SK-N-SH (cell line): ENCODE data around the gene TNRC6B. TPM values are rescaled to one million over a fixed set of nuclear protein-coding genes. Genes with fewer than 3 reads are reported as not detected.

ENCODE experiments used
- CTCF ChIA-PET: fragments of 300-600, 350-600 bp; formaldehyde crosslinking; extraction: SDS; loops from one replicate; lab custom pipeline; 2021; lab: Yijun Ruan, JAX
- POLR2A ChIA-PET: fragments of 350-600 bp; sonication (Branson Sonifier 250); formaldehyde crosslinking; extraction: SDS; loops from one replicate; lab custom pipeline; 2020; ENCODE audit warnings: antibody characterized with exemption, inconsistent platforms; lab: Yijun Ruan, JAX
- DNase-seq: peaks from one replicate; pipeline ENCODE4 v3.0.0; 2012
- H2AFZ ChIP-seq: fragments of 200-600 bp; sonication (generic); 2 replicates; pipeline ENCODE4 v1.8.1; 2016; ENCODE audit warnings: antibody characterized with exemption, mild to moderate bottlenecking, low read depth
- H3F3A ChIP-seq: fragments of 200-600 bp; sonication (generic); replicated peaks from 2 replicates; pipeline ENCODE3; 2016; ENCODE audit warnings: antibody characterized with exemption, mild to moderate bottlenecking; ENCODE audit not compliant: insufficient read depth
- H3K27ac ChIP-seq, 2 experiments: fragments of 200-500 bp in 1 of 2; fragments of 200-600 bp in 1 of 2; sonication (Bioruptor generic) in 1 of 2; sonication (generic), shearing (Covaris generic) in 1 of 2; 2 replicates each; pipeline versions ENCODE4 v1.5.1 to v1.6.1; 2014 to 2016; ENCODE audit warnings: low read depth in 2 of 2, inconsistent platforms in 1 of 2, low read length in 1 of 2, mild to moderate bottlenecking in 1 of 2, mixed read lengths in 1 of 2
- H3K27me3 ChIP-seq: fragments of 200-600 bp; sonication (generic), shearing (Covaris generic); 2 replicates; pipeline ENCODE4 v1.6.1; 2016; ENCODE audit warnings: mixed run types; ENCODE audit not compliant: insufficient read depth
- H3K36me3 ChIP-seq, 2 experiments: fragments of 200-500 bp in 1 of 2; fragments of 200-600 bp in 1 of 2; sonication (Bioruptor generic) in 1 of 2; sonication (generic) in 1 of 2; replicated peaks in 1 of 2; 2 replicates each; pipeline versions ENCODE3 to v1.5.1; 2014 to 2016; ENCODE audit warnings: low read length in 1 of 2, mild to moderate bottlenecking in 1 of 2; ENCODE audit not compliant: insufficient read depth in 2 of 2, control insufficient read depth in 1 of 2
- H3K4me1 ChIP-seq, 2 experiments: fragments of 200-500 bp in 1 of 2; fragments of 200-600 bp in 1 of 2; sonication (Bioruptor generic) in 1 of 2; sonication (generic), shearing (Covaris generic) in 1 of 2; 2 replicates each; pipeline versions ENCODE4 v1.5.1 to v1.6.1; 2014 to 2016; ENCODE audit warnings: low read depth in 1 of 2, low read length in 1 of 2, mixed run types in 1 of 2; ENCODE audit not compliant: insufficient read depth in 2 of 2, control insufficient read depth in 1 of 2
- H3K4me2 ChIP-seq: fragments of 200-600 bp; sonication (generic), shearing (Covaris generic); 2 replicates; pipeline ENCODE4 v1.6.1; 2017; ENCODE audit warnings: mixed run types
- H3K4me3 ChIP-seq, 2 experiments: fragments of 200-500 bp in 1 of 2; fragments of 200-600 bp in 1 of 2; sonication (Bioruptor generic) in 1 of 2; sonication (generic), shearing (Covaris generic) in 1 of 2; 2 replicates each; pipeline versions ENCODE4 v1.5.1 to v1.8.1; 2014 to 2016; ENCODE audit warnings: low read depth in 2 of 2, inconsistent platforms in 1 of 2, low read length in 1 of 2, mild to moderate bottlenecking in 1 of 2, mixed read lengths in 1 of 2, moderate library complexity in 1 of 2
- H3K79me2 ChIP-seq: fragments of 200-600 bp; sonication (generic); 2 replicates; pipeline ENCODE4 v1.8.1; 2017; ENCODE audit warnings: mild to moderate bottlenecking; ENCODE audit not compliant: insufficient read depth
- H3K9ac ChIP-seq: fragments of 200-600 bp; sonication (generic); 2 replicates; pipeline ENCODE4 v1.6.1; 2017; ENCODE audit warnings: mixed run types
- H3K9me2 ChIP-seq: fragments of 200-600 bp; sonication (generic); 2 replicates; pipeline ENCODE4 v1.6.1; 2017; ENCODE audit warnings: mixed run types
- H3K9me3 ChIP-seq: fragments of 200-600 bp; sonication (generic); 2 replicates; pipeline ENCODE4 v1.6.1; 2017; ENCODE audit warnings: mixed run types, mild to moderate bottlenecking, moderate library complexity
- H4K20me1 ChIP-seq: fragments of 200-600 bp; sonication (generic); 2 replicates; pipeline ENCODE4 v1.6.1; 2017; ENCODE audit warnings: mild to moderate bottlenecking, mixed run types; ENCODE audit not compliant: insufficient read depth
- CHD2 ChIP-seq: fragments of 150-350 bp; IDR thresholded peaks from 2 replicates; pipeline ENCODE4 v1.6.1; 2018; ENCODE audit warnings: low read length; ENCODE audit not compliant: partially characterized antibody
- CTCF ChIP-seq: fragments of 200-600 bp; sonication (generic); IDR thresholded peaks from 2 replicates; pipeline ENCODE4 v1.6.1; 2017; ENCODE audit warnings: antibody characterized with exemption, mild to moderate bottlenecking, moderate library complexity
- EP300 ChIP-seq, 2 experiments: IDR thresholded peaks; 2 replicates each; pipeline versions ENCODE4 v1.4.0 to v1.6.1; 2012; ENCODE audit warnings: borderline replicate concordance in 1 of 2, low read depth in 1 of 2, low read length in 1 of 2
- FOSL2 ChIP-seq: IDR thresholded peaks from 2 replicates; pipeline ENCODE4 v1.4.0; 2012; ENCODE audit warnings: low read depth, mild to moderate bottlenecking, moderate library complexity, borderline replicate concordance
- FOXM1 ChIP-seq: IDR thresholded peaks from 2 replicates; pipeline ENCODE4 v1.4.0; 2012; ENCODE audit warnings: low read depth, mild to moderate bottlenecking
- GABPA ChIP-seq: IDR thresholded peaks from 2 replicates; pipeline ENCODE4 v1.4.0; 2012; ENCODE audit warnings: low read depth, mild to moderate bottlenecking
- GATA2 ChIP-seq: sonication (generic); formaldehyde crosslinking; IDR thresholded peaks from 2 replicates; pipeline ENCODE4 v1.5.0; 2020; ENCODE audit warnings: mild to moderate bottlenecking, missing genetic modification reagents
- IRF3 ChIP-seq: fragments of 150-350 bp; IDR thresholded peaks from 2 replicates; pipeline ENCODE4 v1.6.1; 2016; ENCODE audit warnings: mild to moderate bottlenecking, low read depth, low read length
- JUND ChIP-seq: IDR thresholded peaks from 2 replicates; pipeline ENCODE4 v1.4.0; 2012
- MAX ChIP-seq: IDR thresholded peaks from 2 replicates; pipeline ENCODE4 v1.4.0; 2012; ENCODE audit warnings: low read depth
- MEF2A ChIP-seq: IDR thresholded peaks from 2 replicates; pipeline ENCODE4 v1.4.0; 2012; ENCODE audit warnings: low read depth, borderline replicate concordance
- MXI1 ChIP-seq: IDR thresholded peaks from 2 replicates; pipeline ENCODE4 v1.6.1; 2012; ENCODE audit warnings: mild to moderate bottlenecking, low read depth, low read length, improper control_type of control experiment
- NFIC ChIP-seq: IDR thresholded peaks from 2 replicates; pipeline ENCODE4 v1.4.0; 2012; ENCODE audit warnings: borderline replicate concordance
- NRF1 ChIP-seq: IDR thresholded peaks from 2 replicates; pipeline ENCODE4 v1.6.1; 2012; ENCODE audit warnings: low read depth, mild to moderate bottlenecking, low read length
- PBX3 ChIP-seq: IDR thresholded peaks from 2 replicates; pipeline ENCODE4; 2012
- RFX5 ChIP-seq: IDR thresholded peaks from 2 replicates; pipeline ENCODE4 v1.6.1; 2012; ENCODE audit warnings: mild to moderate bottlenecking, improper control_type of control experiment, low read length
- RXRA ChIP-seq: IDR thresholded peaks from 2 replicates; pipeline ENCODE4 v1.4.0; 2012; ENCODE audit warnings: low read depth, mild to moderate bottlenecking, borderline replicate concordance
- SIN3A ChIP-seq: IDR thresholded peaks from 2 replicates; pipeline ENCODE4 v1.6.1; 2012; ENCODE audit warnings: low read depth, mild to moderate bottlenecking, low read length, moderate library complexity, borderline replicate concordance
- TCF12 ChIP-seq: IDR thresholded peaks from 2 replicates; pipeline ENCODE4 v1.4.0; 2012
- ZBTB33 ChIP-seq: IDR thresholded peaks from 2 replicates; pipeline ENCODE4 v1.4.0; 2012; ENCODE audit warnings: low read depth, borderline replicate concordance
- WGBS: methylation state at CpG from one replicate; pipeline ENCODE4 v1.1.6; 2017; ENCODE audit warnings: low lambda C conversion rate; 5-methylcytosine and 5-hydroxymethylcytosine counted together
- polyA plus RNA-seq, 3 experiments: library from polyadenylated mRNA; depleted of rRNA; stranded (reverse); fragments of >200 nt; gene quantifications; 2 replicates each; pipeline ENCODE4 v1.2.3, GENCODE V29; 2012

The TNRC6B gene
- polyA plus RNA-seq, 1 of the 3 experiments (the other 2 are of a cell fraction) = 1.2 TPM

GRCh38 chr22:40294696-40295095, 117.0 kb downstream of the TNRC6B start:
- no peak overlapping the region for H3K27ac ChIP-seq
- POLR2A ChIA-PET = no interaction called here
- WGBS = 92% methylated on average over 3 of the region's 3 CpGs
- peaks cover 0 to 2% of the 10 kb centered on the region in 2 experiments for H3K36me3 ChIP-seq
- no peaks in the 10 kb centered on the region for H3K79me2 ChIP-seq
- H4K20me1 ChIP-seq = no peaks in the 10 kb centered on the region
- TF ChIP-seq IRF3 = no peak
- no peak for TF ChIP-seq NRF1
- TF ChIP-seq RFX5 = no peak
- no peak for TF ChIP-seq FOSL2
- TF ChIP-seq FOXM1 = no peak
- TF ChIP-seq GABPA = no peak
- no peak for TF ChIP-seq MXI1
- TF ChIP-seq CTCF = no peak
- no peak for TF ChIP-seq SIN3A
- no peak for TF ChIP-seq RXRA
- no peaks in the 10 kb centered on the region for H3K9me2 ChIP-seq
- H3F3A ChIP-seq = no peaks in the 10 kb centered on the region
- no peak overlapping the region for H3K9ac ChIP-seq
- no peak overlapping the region for H2AFZ ChIP-seq
- CTCF ChIA-PET = no interaction called here
- H3K27me3 ChIP-seq = no peaks in the 10 kb centered on the region
- H3K9me3 ChIP-seq = no peaks in the 10 kb centered on the region
- H3K4me1 ChIP-seq = peaks cover 0 to 5% of the 10 kb centered on the region in 2 experiments; a peak in 1 of 4 replicates
- no peak overlapping the region for H3K4me3 ChIP-seq
- no peak for DNase-seq
- H3K4me2 ChIP-seq = no peak overlapping the region

- DNase-seq = no peak
- CTCF ChIA-PET = interaction anchor here (0.6 kb wide), 1 partner anchor 157 kb away, joined by 3 read pairs; no protein-coding TSS in a partner anchor
- H3K27ac ChIP-seq = no peak overlapping the region
- POLR2A ChIA-PET = no interaction called here
- no peaks in the 10 kb centered on the region for H4K20me1 ChIP-seq
- no peaks in the 10 kb centered on the region for H3K9me2 ChIP-seq
- H3K4me1 ChIP-seq = no peaks in the 10 kb centered on the region
- H3K36me3 ChIP-seq = peaks cover 0 to 14% of the 10 kb centered on the region in 2 experiments
- no peaks in the 10 kb centered on the region for H3K79me2 ChIP-seq
- no peak overlapping the region for H2AFZ ChIP-seq
- no peak overlapping the region for H3K9ac ChIP-seq
- no peaks in the 10 kb centered on the region for H3F3A ChIP-seq
- H3K9me3 ChIP-seq = no peaks in the 10 kb centered on the region
- no peak for TF ChIP-seq SIN3A
- no peak for TF ChIP-seq RXRA
- TF ChIP-seq JUND = no peak
- no peak for TF ChIP-seq EP300 (IDR thresholded peaks at IDR 0.05; ENCODE audit: borderline replicate concordance in 1 of 2, low read depth in 1 of 2, low read length in 1 of 2)
- TF ChIP-seq MXI1 = no peak
- TF ChIP-seq NFIC = no peak
- TF ChIP-seq ZBTB33 = no peak
- no peak for TF ChIP-seq GATA2 (CRISPR knock-in tag)
- no peak for TF ChIP-seq MAX
- TF ChIP-seq PBX3 = no peak
- no peak for TF ChIP-seq TCF12
- no peak for TF ChIP-seq MEF2A
- TF ChIP-seq CHD2 = no peak
- TF ChIP-seq FOSL2 = no peak
- no peak for TF ChIP-seq GABPA
- no peak overlapping the region for H3K4me3 ChIP-seq
- H3K27me3 ChIP-seq = no peaks in the 10 kb centered on the region
- H3K4me2 ChIP-seq = no peak overlapping the region
Observed at GRCh38 chr22:40300316-40300715, 122.6 kb downstream of the TNRC6B start.
